MM.1S (cell line): ENCODE results near the gene TBL1XR1.

ENCODE experiments used
- DNase-seq: peaks from one replicate; pipeline ENCODE4 v3.0.0-alpha.2; 2015
- H2AFZ ChIP-seq: fragments of 300-600 bp; sonication (generic); 2 replicates; pipeline ENCODE4 v1.6.0; 2016; ENCODE audit warnings: antibody characterized with exemption, low read length
- H3F3A ChIP-seq: fragments of 300-600 bp; sonication (generic); 2 replicates; pipeline ENCODE4 v1.6.1; 2016; ENCODE audit warnings: mild to moderate bottlenecking, antibody characterized with exemption, low read length, moderate library complexity, mixed read lengths; ENCODE audit not compliant: insufficient read depth
- H3K27ac ChIP-seq: fragments of 300-600 bp; sonication (generic); 2 replicates; pipeline ENCODE4 v1.5.1; 2016; ENCODE audit warnings: mild to moderate bottlenecking, low read length
- H3K27me3 ChIP-seq: fragments of 300-600 bp; sonication (generic); replicated peaks from 2 replicates; pipeline ENCODE4 v1.6.0; 2016; ENCODE audit warnings: low read length; ENCODE audit not compliant: insufficient read depth
- H3K36me3 ChIP-seq: fragments of 300-600 bp; sonication (generic); replicated peaks from 2 replicates; pipeline ENCODE4 v1.6.1; 2016; ENCODE audit warnings: mild to moderate bottlenecking, low read length, mixed read lengths; ENCODE audit not compliant: insufficient read depth
- H3K4me1 ChIP-seq: fragments of 300-600 bp; sonication (generic); 2 replicates; pipeline ENCODE4 v1.6.1; 2016; ENCODE audit warnings: low read length, mixed read lengths
- H3K4me2 ChIP-seq: fragments of 300-600 bp; sonication (generic); 2 replicates; pipeline ENCODE4 v1.6.0; 2016; ENCODE audit warnings: low read depth, low read length
- H3K4me3 ChIP-seq: fragments of 300-600 bp; sonication (generic); 2 replicates; pipeline ENCODE4 v1.5.1; 2016; ENCODE audit warnings: low read length, mixed read lengths
- H3K79me2 ChIP-seq: fragments of 300-600 bp; sonication (generic); 2 replicates; pipeline ENCODE4 v1.6.1; 2016; ENCODE audit warnings: mixed run types, low read length, mixed read lengths
- H3K9ac ChIP-seq: fragments of 300-600 bp; sonication (generic); 2 replicates; pipeline ENCODE4 v1.6.1; 2016; ENCODE audit warnings: low read length, mixed read lengths
- H3K9me2 ChIP-seq: fragments of 300-600 bp; sonication (generic); replicated peaks from 2 replicates; pipeline ENCODE4 v1.6.1; 2016; ENCODE audit warnings: mild to moderate bottlenecking, low read length, mixed read lengths; ENCODE audit not compliant: insufficient read depth
- H3K9me3 ChIP-seq: fragments of 300-600 bp; sonication (generic); replicated peaks from 2 replicates; pipeline ENCODE4 v1.6.1; 2016; ENCODE audit warnings: mild to moderate bottlenecking, low read length, mixed read lengths; ENCODE audit not compliant: insufficient read depth
- H4K20me1 ChIP-seq: fragments of 300-600 bp; sonication (generic); 2 replicates; pipeline ENCODE4 v1.6.1; 2016; ENCODE audit warnings: mild to moderate bottlenecking, low read length, moderate library complexity, mixed read lengths; ENCODE audit not compliant: insufficient read depth
- EZH2 ChIP-seq: fragments of 300-600 bp; sonication (generic); optimal IDR thresholded peaks from 2 replicates; pipeline ENCODE3; 2017; ENCODE audit warnings: low read depth, mild to moderate bottlenecking, antibody characterized with exemption, low read length, mixed read lengths
- EZH2phosphoT487 ChIP-seq: fragments of 300-600 bp; sonication (generic); IDR thresholded peaks from 2 replicates; pipeline ENCODE4 v1.6.1; 2018; ENCODE audit warnings: antibody characterized with exemption, low read length
- TF ChIP-seq, protein P1 (sequence below): fragments of 300-600 bp; sonication (generic); IDR thresholded peaks from 2 replicates; pipeline ENCODE4 v1.5.1; 2016; ENCODE audit warnings: antibody characterized with exemption, low read length, mixed read lengths

TBL1XR1 gene

DNA sequence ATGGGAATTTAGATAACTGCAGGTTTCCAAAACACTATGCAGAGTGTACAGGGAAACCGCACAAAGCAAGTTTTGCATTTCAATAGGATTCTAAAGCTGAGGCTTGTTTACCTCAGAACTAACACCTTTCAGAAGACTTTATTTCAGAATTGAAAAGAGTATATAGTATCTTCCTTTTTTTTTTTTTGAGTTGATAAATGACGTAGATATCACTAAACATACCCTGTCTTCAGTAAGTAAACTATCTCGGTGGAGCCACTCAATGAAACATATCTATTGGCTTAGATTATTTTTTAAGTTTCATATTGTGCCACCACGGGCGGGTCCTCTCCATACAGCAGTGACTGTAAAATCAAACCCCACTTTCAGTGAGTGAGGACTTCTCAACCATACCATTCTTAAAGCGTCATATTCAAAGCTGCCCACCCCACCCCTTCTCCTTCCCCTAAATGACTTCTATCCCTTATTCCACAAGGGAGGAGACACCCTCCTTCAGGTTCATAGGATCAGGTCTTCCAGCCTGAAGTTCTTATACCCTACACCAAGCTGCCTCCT is 2.0 kb upstream of the TBL1XR1 start:
- peak; percentile 60 for DNase-seq
- peak overlapping the region; percentile 81 for H3K4me2 ChIP-seq
- H3F3A ChIP-seq, result peaks cover 59% of the 10 kb centered on the region

GRCh38 chr3:177197727-177198460 is 612 bp upstream of the TBL1XR1 start:
- TF ChIP-seq, protein P1, sequence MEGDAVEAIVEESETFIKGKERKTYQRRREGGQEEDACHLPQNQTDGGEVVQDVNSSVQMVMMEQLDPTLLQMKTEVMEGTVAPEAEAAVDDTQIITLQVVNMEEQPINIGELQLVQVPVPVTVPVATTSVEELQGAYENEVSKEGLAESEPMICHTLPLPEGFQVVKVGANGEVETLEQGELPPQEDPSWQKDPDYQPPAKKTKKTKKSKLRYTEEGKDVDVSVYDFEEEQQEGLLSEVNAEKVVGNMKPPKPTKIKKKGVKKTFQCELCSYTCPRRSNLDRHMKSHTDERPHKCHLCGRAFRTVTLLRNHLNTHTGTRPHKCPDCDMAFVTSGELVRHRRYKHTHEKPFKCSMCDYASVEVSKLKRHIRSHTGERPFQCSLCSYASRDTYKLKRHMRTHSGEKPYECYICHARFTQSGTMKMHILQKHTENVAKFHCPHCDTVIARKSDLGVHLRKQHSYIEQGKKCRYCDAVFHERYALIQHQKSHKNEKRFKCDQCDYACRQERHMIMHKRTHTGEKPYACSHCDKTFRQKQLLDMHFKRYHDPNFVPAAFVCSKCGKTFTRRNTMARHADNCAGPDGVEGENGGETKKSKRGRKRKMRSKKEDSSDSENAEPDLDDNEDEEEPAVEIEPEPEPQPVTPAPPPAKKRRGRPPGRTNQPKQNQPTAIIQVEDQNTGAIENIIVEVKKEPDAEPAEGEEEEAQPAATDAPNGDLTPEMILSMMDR, result no peak
- TF ChIP-seq EZH2phosphoT487, result no peak
- TF ChIP-seq EZH2, result no peak
- peaks cover 59% of the 10 kb centered on the region for H3F3A ChIP-seq
- H3K27ac ChIP-seq, result peak overlapping the region; percentile 96
- H3K9me3 ChIP-seq, result no peaks in the 10 kb centered on the region
- peaks cover 41% of the 10 kb centered on the region for H3K4me1 ChIP-seq
- peak overlapping the region; percentile 24; the same call in 1 of the 2 replicates for H2AFZ ChIP-seq
- peaks cover 64% of the 10 kb centered on the region for H3K79me2 ChIP-seq
- peak; percentile 95 for DNase-seq
- no peaks in the 10 kb centered on the region for H3K9me2 ChIP-seq
- peak overlapping the region; percentile 81 for H3K4me2 ChIP-seq
- no peaks in the 10 kb centered on the region for H3K27me3 ChIP-seq
- peaks cover 10% of the 10 kb centered on the region; the same call in 1 of the 2 replicates for H3K36me3 ChIP-seq
- H3K9ac ChIP-seq, result peak overlapping the region; percentile 95
- peak overlapping the region; percentile 74 for H3K4me3 ChIP-seq
- no peaks in the 10 kb centered on the region for H4K20me1 ChIP-seq

More for the DNA sequence above, 2.0 kb upstream of the TBL1XR1 start:
- no peaks in the 10 kb centered on the region for H3K27me3 ChIP-seq
- no peaks in the 10 kb centered on the region for H4K20me1 ChIP-seq
- H3K27ac ChIP-seq, result peak overlapping the region; percentile 96
- H3K9me2 ChIP-seq, result no peaks in the 10 kb centered on the region
- peak overlapping the region; percentile 35 for H2AFZ ChIP-seq
- peak overlapping the region; percentile 95 for H3K9ac ChIP-seq
- no peaks in the 10 kb centered on the region for H3K9me3 ChIP-seq
- peaks cover 32% of the 10 kb centered on the region for H3K4me1 ChIP-seq
- H3K4me3 ChIP-seq, result peak overlapping the region; percentile 74
- TF ChIP-seq EZH2, result no peak
- TF ChIP-seq, protein P1, result no peak
- TF ChIP-seq EZH2phosphoT487, result no peak
- H3K36me3 ChIP-seq, result peaks cover under 1% of the 10 kb centered on the region; the same call in 1 of the 2 replicates
- peaks cover 50% of the 10 kb centered on the region for H3K79me2 ChIP-seq

DNA sequence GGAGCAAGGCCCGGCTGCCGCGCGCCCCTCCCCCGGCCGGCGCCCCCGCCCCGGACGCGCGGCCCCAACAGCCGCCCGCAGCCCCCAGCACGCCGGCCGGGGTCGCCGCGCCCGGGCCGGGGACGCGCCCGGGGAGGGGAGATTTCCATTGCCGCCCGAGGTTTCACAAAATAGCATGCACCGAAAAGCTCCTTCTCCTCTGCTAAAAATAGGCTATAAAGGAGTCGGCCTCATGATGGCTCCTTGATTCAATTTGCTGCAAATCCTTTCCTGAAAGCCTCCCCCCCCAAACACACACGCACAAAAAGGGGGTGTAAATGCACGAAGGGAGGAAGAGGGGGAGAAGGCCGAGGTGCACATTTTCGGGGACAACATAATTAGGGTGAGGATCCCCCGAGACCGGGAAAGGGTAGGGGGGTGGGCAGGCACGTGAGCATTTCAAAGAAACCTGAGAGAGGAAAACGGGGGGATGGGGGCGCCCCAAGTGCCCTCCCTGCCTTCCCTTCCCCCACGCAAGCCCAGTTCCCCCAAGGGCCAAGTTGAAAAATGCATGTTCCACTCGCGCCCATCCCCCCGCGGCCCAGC is 734 bp downstream of the TBL1XR1 start:
- Histone ChIP-seq H3K27me3 (no peaks in the 10 kb centered on the region), H3K36me3 (peaks cover 10% of the 10 kb centered on the region; the same call in 1 of the 2 replicates), H3K9me3 (no peaks in the 10 kb centered on the region), H3K9me2 (no peaks in the 10 kb centered on the region), H2AFZ (no peak overlapping the region), H3K79me2 (peaks cover 77% of the 10 kb centered on the region), H3K4me1 (peaks cover 38% of the 10 kb centered on the region), H3K27ac (peak overlapping the region; percentile 97), H3F3A (peaks cover 47% of the 10 kb centered on the region), H3K4me3 (peak overlapping the region; percentile 84), H4K20me1 (peaks cover 10% of the 10 kb centered on the region), H3K4me2 (peak overlapping the region; percentile 34), H3K9ac (peak overlapping the region; percentile 98)
- DNase-seq, result peak; percentile 72
- TF ChIP-seq EZH2 (no peak), EZH2phosphoT487 (no peak)
- TF ChIP-seq, protein P1, result no peak
